ENCODE data around the gene PPARG. TPM values are rescaled to one million over a fixed set of nuclear protein-coding genes. Genes with fewer than 3 reads are reported as not detected.
"Not testable (repeated sequence)": the region's sequence is repeated elsewhere in the genome, so short reads cannot be mapped to it uniquely, and the experiment has no call there.

The PPARG gene
- total RNA-seq, 2 experiments from 2014 or later: 0.52 to 0.55 TPM

DNA sequence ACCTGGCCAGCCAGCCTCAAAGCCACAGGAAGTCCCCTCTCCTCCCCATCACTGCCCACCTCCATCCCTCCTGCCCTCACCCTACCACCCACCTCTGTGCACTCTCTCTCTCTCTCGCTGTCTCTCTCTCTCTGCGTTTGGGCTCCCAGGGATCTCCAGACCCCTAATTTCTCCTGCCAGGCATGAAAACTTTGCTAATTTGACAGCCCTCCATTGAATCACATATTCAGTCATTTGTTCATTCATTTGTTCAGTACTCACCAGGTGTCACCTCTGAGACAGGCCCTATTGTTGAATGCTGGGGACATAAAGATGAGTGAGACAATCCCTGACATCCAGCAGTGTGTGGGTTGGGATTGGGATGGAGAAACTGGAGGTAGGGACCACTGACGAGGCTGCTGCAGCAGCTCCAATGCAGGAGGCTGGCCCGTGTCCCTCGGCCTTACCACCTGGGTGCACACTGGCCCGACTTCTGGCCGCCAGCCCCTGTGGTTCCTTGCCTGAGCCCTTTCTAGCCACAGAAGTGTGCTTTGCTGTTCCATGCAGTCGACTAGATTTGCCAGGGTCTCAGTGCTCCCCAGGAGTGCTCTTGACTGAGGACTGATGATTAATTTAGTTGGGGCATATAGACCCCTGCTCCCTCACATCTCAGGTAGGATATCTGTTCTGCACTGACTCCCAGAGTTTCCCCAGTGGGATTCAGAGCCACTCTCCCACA lies 156.8 kb downstream of the PPARG start:
- no peaks in the 10 kb centered on the region for H3K9me3 Mint-ChIP-seq
- POLR2A ChIA-PET: no interaction called here
- no peaks in the 10 kb centered on the region for H3K4me1 Mint-ChIP-seq
- H3K27ac Mint-ChIP-seq: no peak overlapping the region
- no peaks in the 10 kb centered on the region for H3K27me3 Mint-ChIP-seq
- DNase-seq: no peak
- no peaks in the 10 kb centered on the region for H3K36me3 Mint-ChIP-seq (ENCODE audit: low read depth)
- H3K4me3 Mint-ChIP-seq: no peak overlapping the region
- CTCF ChIA-PET: no interaction called here

DNA sequence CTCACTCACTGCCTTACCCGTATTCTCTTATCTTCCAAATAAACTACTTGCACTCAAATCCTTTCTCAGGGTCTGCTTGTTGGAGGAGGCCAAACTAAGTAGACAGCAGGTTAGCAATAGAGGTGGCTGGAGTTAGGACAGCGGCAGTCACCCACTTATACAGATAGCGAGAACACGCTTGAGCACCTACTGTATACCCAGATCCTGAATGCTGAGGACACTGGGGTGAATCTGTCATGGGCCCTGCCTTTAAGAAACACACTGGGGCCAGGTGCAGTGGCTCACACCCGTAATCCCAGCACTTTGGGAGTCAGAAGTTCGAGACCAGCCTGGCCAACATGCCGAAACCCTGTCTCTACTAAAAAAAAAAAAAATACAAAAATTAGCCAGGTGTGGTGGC lies 157.4 kb downstream of the PPARG start:
- Mint-ChIP-seq H3K4me3 (no peak overlapping the region), H3K36me3 (ENCODE audit: low read depth) (no peaks in the 10 kb centered on the region), H3K9me3 (no peaks in the 10 kb centered on the region), H3K27me3 (no peaks in the 10 kb centered on the region), H3K27ac (no peak overlapping the region), H3K4me1 (no peaks in the 10 kb centered on the region)
- CTCF ChIA-PET: no interaction called here
- no peak for DNase-seq
- POLR2A ChIA-PET: no interaction called here

DNA sequence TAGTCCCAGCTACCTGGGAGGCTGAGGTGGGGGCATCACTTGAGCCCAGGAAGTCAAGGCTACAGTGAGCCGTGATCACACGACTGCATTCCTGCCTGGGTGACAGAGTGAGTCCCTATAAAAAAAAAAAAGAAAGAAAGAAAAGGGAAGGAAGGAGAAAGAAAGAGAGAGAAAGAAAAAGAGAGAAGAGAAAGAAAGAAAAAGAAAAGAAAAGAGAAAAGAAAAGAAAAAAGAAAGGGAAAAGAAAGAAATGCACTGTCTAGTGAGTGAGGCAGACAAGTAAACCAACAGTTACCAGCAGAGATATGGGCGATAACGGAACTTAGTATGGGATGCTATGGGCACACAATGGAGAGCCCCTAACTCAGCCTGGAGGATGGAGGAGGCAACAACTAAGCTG lies 158.2 kb downstream of the PPARG start:
- POLR2A ChIA-PET: no interaction called here

DNA sequence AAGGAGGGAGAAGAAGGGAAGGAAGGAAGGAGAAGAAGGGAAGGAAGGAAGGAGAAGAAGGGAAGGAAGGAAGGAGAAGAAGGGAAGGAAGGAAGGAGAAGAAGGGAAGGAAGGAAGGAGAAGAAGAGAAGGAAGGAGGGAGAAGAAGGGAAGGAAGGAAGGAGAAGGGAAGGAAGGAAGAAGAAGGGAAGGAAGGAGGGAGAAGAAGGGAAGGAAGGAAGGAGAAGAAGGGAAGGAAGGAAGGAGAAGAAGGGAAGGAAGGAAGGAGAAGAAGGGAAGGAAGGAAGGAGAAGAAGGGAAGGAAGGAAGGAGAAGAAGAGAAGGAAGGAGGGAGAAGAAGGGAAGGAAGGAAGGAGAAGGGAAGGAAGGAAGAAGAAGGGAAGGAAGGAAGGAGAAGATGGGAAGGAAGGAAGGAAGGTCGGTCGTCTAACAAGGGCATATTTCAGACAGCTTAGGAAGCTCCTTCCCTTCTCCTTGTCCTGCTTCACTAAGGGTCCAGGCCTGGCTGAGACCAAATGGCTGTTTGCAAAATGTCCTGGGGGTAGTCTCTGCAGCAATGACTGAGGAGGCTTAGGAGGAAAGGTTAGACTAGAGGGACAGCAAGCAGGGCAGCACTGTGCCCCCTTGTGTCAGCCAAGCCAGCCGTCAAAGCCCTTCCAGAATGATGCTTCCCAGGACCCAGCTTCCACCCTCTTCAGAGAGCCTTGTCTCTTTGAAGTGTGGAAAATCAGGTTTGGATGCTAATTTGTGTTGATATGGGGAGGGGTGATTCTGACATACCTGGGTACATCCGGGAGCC lies 159.7 kb downstream of the PPARG start:
- H3K4me3 Mint-ChIP-seq; H3K27me3 Mint-ChIP-seq; H3K27ac Mint-ChIP-seq; H3K9me3 Mint-ChIP-seq; H3K4me1 Mint-ChIP-seq; DNase-seq; H3K36me3 Mint-ChIP-seq (ENCODE audit: low read depth); CTCF ChIA-PET; POLR2A ChIA-PET: not testable (repeated sequence)

More for the DNA sequence above, 158.2 kb downstream of the PPARG start:
- H3K36me3 Mint-ChIP-seq (ENCODE audit: low read depth): no peaks in the 10 kb centered on the region
- no peak overlapping the region for H3K27ac Mint-ChIP-seq
- H3K4me1 Mint-ChIP-seq: no peaks in the 10 kb centered on the region
- CTCF ChIA-PET: no interaction called here
- no peaks in the 10 kb centered on the region for H3K9me3 Mint-ChIP-seq
- H3K27me3 Mint-ChIP-seq: no peaks in the 10 kb centered on the region
- no peak overlapping the region for H3K4me3 Mint-ChIP-seq
- no peak for DNase-seq

DNA sequence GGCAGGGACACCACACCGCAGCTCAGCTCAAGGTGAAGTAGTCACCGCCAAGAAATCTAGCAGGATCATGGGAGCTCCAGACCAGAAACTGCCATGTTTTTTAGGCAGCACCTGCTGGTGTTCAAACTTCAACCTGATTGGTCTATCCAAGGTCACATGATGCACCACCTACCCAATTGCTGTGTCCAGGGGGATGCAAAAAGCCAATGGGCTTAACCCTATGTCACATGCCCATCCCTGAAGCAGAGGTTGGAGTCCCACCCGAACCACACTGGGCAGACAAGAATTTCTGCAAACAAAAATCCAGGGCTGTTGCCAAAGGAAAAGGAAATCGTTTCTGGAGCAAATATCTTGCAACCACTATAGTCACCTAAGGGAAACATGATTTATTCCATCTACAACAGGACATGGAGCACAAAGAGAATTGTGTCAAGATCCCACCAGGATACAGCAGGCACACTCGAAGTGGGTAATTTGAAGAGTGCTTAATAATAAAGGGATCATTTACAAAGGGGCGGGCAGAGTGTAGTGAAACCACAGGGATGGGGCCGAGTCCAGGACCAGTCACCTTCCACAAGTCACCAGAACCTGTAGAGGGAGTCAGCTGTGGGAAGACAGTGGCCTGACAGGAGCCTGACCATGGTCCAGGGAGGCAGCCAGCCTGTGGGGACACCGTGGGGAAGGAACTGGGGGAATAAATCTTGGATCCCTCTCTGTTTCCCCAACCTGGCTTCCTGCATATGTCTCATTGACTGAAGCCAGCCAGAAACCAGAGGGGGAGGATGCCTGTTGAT lies 161.2 kb downstream of the PPARG start:
- no peak overlapping the region for H3K4me3 Mint-ChIP-seq
- no peaks in the 10 kb centered on the region for H3K9me3 Mint-ChIP-seq
- no peaks in the 10 kb centered on the region for H3K27me3 Mint-ChIP-seq
- H3K27ac Mint-ChIP-seq: no peak overlapping the region
- no peaks in the 10 kb centered on the region for H3K4me1 Mint-ChIP-seq
- H3K36me3 Mint-ChIP-seq (ENCODE audit: low read depth): no peaks in the 10 kb centered on the region
- POLR2A ChIA-PET: no interaction called here
- DNase-seq: no peak
- CTCF ChIA-PET: no interaction called here

DNA sequence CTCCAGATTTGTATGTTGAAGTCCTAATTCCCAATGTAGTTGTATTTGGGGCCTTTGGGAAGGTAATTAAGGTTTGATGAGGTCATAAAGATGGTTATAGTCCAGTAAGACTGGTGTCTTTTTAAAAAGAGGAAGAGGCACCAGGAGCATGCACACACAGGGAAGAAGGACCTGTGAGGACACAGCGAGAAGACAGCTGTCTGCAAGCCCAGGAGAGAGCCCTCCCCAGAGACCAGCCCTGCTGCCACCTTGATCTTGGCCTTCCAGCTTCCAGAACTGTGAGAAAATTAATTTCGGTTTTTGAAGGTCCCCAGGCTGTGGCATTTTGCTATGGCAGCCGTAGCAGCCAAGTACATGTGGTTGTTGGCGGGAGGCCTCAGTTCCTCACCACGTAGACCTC lies 162.6 kb downstream of the PPARG start:
- no peak overlapping the region for H3K4me3 Mint-ChIP-seq
- CTCF ChIA-PET: interaction anchor here (1.4 kb wide), 1 partner anchor 10 kb away, joined by 4 read pairs; no protein-coding TSS in a partner anchor

DNA sequence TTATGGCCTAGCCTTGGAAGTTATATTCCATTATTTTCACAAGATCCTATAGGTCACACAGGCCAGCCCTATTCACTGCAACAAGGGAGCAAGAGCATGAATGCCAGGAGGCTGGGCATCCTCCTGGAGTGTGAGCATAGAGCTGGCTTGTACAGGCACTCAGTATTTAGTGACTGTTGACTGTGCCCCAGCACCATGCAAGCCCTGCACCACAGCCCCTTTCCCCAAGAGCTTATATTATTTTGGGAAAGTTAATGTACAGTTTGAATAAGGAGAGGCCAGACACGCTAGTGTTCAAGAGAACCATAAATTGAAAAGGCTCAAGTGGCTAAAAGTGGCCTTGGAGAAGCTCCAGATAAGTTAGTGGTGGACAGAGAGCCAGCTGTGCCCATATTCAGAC lies 163.1 kb downstream of the PPARG start:
- Mint-ChIP-seq H3K4me1 (no peaks in the 10 kb centered on the region), H3K36me3 (ENCODE audit: low read depth) (no peaks in the 10 kb centered on the region), H3K27me3 (no peaks in the 10 kb centered on the region), H3K27ac (no peak overlapping the region), H3K4me3 (no peak overlapping the region), H3K9me3 (no peaks in the 10 kb centered on the region)
- ChIA-PET POLR2A (no interaction called here), CTCF (interaction anchor here (0.8 to 1.4 kb wide), 4 partner anchors 9 to 26 kb away, joined by 3 to 5 read pairs (median 4); no protein-coding TSS in a partner anchor)
- DNase-seq: no peak

More for the DNA sequence above, 162.6 kb downstream of the PPARG start:
- H3K27ac Mint-ChIP-seq: no peak overlapping the region
- H3K27me3 Mint-ChIP-seq: no peaks in the 10 kb centered on the region
- H3K9me3 Mint-ChIP-seq: no peaks in the 10 kb centered on the region
- no peak for DNase-seq
- POLR2A ChIA-PET: no interaction called here
- H3K36me3 Mint-ChIP-seq (ENCODE audit: low read depth): no peaks in the 10 kb centered on the region
- no peaks in the 10 kb centered on the region for H3K4me1 Mint-ChIP-seq

DNA sequence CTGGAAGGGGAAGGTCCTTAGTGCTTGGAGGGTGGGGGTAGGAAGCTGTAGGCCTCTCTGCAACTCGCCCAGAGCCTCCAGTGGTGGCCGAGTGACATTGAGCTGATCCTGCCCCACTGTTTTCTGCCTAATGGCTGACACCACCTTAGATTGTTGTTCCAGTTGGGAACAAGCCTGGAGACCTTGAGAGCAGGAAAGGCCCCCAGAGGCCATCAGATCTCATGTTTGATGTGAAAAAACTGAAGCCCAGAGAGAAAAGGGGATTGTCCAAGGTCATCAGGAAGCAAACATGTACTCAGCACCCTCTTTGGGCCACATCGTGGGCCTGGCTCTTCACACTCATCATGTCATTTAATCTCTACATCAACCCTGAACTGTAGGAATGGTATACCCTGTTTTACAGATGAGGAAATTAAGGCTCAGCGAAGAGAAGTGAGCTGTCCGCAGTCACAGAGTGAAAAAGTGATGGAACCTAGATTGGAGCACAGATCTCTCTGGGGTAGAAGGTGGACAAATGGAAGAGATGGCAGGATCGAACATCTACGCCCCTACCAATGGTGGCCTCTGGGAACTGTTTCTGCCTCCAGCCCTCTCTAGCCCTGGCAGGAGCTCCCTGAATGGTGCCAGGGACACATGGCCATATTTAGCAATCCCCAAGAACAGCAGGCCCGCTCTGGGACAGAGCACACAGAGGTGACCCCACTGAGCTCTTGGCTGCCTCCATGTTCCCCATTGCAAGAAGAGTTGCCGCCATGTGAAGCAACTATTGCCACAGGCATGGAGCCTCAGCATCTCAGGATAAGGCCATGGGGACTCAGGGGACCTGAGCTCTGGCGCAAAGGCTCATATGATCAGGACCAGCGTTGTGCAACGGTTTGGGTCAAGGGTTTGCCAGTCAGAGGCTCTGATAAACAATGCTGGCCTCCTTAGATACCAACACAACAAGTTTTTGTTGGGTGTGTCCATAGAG lies 163.8 kb downstream of the PPARG start:
- Mint-ChIP-seq H3K4me3 (no peak overlapping the region), H3K4me1 (no peaks in the 10 kb centered on the region), H3K27ac (no peak overlapping the region), H3K27me3 (no peaks in the 10 kb centered on the region), H3K9me3 (no peaks in the 10 kb centered on the region), H3K36me3 (ENCODE audit: low read depth) (no peaks in the 10 kb centered on the region)
- ChIA-PET POLR2A (no interaction called here), CTCF (interaction anchor here (0.8 to 1.4 kb wide), 4 partner anchors 8 to 25 kb away, joined by 3 to 5 read pairs (median 4); no protein-coding TSS in a partner anchor)
- DNase-seq: no peak

DNA sequence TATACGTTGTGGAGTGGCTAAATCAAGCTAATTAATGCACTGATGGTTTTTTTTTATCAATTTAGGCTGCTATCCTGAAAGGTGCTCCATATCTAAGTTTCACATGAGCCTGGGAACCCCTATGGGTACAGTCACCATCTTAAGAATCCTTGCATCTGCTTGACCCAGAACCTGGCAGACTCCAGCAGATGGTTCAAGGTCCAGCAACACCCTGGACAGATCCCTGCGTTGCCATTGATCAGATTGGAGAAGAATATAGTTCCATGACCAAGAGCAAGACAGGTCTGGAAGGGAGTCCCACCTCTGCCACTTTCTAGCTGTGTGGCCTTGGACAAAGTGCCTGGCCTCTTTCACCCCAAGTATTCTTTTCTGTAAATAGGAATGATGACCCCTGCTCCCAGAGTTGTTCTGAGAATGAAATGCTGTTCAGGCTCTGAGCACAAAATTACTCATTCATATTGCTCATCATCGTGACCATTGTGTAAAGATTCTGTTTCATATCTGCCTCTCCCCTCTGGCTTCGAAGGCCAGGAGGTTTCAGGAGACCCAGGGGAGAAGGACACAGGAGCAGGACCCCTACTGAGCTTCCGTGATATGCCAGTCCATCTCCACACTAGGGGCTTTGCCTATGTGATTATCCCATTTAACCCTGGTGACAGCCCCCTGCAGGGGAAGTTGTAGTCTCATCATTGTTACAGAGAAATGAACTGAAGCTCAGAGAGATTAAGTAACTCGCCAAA lies 165.4 kb downstream of the PPARG start:
- POLR2A ChIA-PET: no interaction called here
- CTCF ChIA-PET: interaction anchor here (0.6 to 1.2 kb wide), 3 partner anchors 18 to 825 kb away, joined by 4 read pairs; no protein-coding TSS in a partner anchor
- Mint-ChIP-seq H3K27ac (no peak overlapping the region), H3K4me1 (no peaks in the 10 kb centered on the region), H3K4me3 (no peak overlapping the region), H3K36me3 (ENCODE audit: low read depth) (no peaks in the 10 kb centered on the region), H3K9me3 (no peaks in the 10 kb centered on the region), H3K27me3 (no peaks in the 10 kb centered on the region)
- DNase-seq: no peak

DNA sequence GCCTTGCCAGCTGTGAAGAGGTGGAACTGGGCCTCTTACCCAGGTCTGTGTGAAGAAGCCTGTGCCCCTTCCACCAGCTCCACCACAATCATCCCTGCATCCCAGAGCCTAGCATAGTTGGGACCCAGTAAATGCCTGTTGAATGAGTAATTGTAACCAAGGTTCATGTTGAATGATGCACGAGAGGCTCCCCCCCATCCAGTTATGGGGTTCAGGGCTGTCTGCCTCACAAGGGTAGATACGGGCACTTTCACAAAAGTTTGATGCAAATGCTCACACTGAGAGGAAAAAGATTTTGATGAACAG lies 165.9 kb downstream of the PPARG start:
- no peak for DNase-seq
- CTCF ChIA-PET: interaction anchor here (0.6 to 1.2 kb wide), 2 partner anchors 25 to 825 kb away, joined by 4 read pairs; no protein-coding TSS in a partner anchor
- POLR2A ChIA-PET: no interaction called here
- Mint-ChIP-seq H3K4me3 (no peak overlapping the region), H3K4me1 (no peaks in the 10 kb centered on the region), H3K36me3 (ENCODE audit: low read depth) (no peaks in the 10 kb centered on the region), H3K9me3 (no peaks in the 10 kb centered on the region), H3K27ac (no peak overlapping the region), H3K27me3 (no peaks in the 10 kb centered on the region)

DNA sequence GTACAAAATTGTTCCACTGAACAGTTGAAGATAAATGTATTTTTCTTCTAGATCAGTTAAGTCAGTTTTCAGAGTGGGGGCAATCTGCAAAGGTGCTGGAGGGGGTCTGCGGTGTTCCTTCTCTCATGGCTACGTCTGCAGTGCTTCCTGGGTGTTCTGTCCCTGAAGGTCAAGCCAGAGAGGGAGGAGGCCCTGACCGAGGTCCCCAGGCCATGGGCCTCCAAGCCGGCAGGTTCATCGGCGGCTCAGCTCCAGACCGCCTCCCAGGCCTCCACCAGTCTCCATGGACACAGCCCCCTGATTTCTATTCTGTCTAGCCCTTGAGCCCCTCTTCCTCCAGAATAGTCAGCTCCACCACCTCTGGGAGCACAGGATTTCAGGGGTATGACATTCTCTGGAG lies 166.9 kb downstream of the PPARG start:
- CTCF ChIA-PET: no interaction called here
- POLR2A ChIA-PET: no interaction called here
- no peak overlapping the region for H3K4me3 Mint-ChIP-seq
- no peaks in the 10 kb centered on the region for H3K27me3 Mint-ChIP-seq
- no peaks in the 10 kb centered on the region for H3K9me3 Mint-ChIP-seq
- no peak overlapping the region for H3K27ac Mint-ChIP-seq
- no peak for DNase-seq
- no peaks in the 10 kb centered on the region for H3K4me1 Mint-ChIP-seq
- no peaks in the 10 kb centered on the region for H3K36me3 Mint-ChIP-seq (ENCODE audit: low read depth)

DNA sequence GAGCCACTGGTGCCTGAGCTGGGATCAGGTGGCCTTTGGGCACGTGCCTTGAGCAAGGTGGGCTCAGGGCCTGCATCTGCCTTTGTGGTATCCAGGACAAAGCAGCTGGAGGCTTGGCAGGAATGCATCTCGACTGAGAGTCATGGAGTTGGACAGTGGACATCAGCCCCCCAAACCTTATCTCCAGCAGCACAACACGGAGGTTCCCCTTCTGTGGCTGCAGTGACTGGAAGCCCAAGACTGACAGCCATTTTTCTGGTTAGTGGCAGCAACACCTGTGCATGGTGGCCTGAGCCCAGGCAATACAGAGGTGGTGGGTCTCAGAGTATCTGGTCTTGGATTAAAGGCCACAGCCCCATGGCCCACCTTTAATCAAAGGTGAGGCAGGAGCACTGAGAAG lies 167.6 kb downstream of the PPARG start:
- H3K4me3 Mint-ChIP-seq: no peak overlapping the region
- ChIA-PET POLR2A (no interaction called here), CTCF (interaction anchor here (0.6 kb wide), 1 partner anchor 325 kb away, joined by 4 read pairs; no protein-coding TSS in a partner anchor)
- no peak overlapping the region for H3K27ac Mint-ChIP-seq
- peaks cover 3% of the 10 kb centered on the region for H3K9me3 Mint-ChIP-seq
- DNase-seq: no peak
- H3K36me3 Mint-ChIP-seq (ENCODE audit: low read depth): no peaks in the 10 kb centered on the region
- no peaks in the 10 kb centered on the region for H3K4me1 Mint-ChIP-seq
- no peaks in the 10 kb centered on the region for H3K27me3 Mint-ChIP-seq

Measured in activated CD4-positive, alpha-beta T cell treated with anti-CD3 and anti-CD28 coated beads, Interleukin-2, amount 10 ng/mL, durations not matched to agents 7 days and 5 days (primary cell).